ENCODE measurements around the gene PSMB8.

- TF ChIP-seq SMC3 (IDR thresholded peaks at IDR 0.05; ENCODE audit: low read depth, low read length): no peak
- TF ChIP-seq CHD1 (IDR thresholded peaks at IDR 0.05; ENCODE audit: low read depth, low read length): no peak
- TF ChIP-seq CTCF (conservative IDR thresholded peaks at IDR 0.05; ENCODE audit: low read depth, low read length): no peak
- no peak for TF ChIP-seq CEBPB (IDR thresholded peaks at IDR 0.05; ENCODE audit: low read depth, low read length)
- TF ChIP-seq MXI1 (IDR thresholded peaks at IDR 0.05; ENCODE audit: borderline replicate concordance, low read depth, low read length): no peak
- TF ChIP-seq POLR2A (IDR thresholded peaks at IDR 0.05; ENCODE audit: low read depth, low read length): no peak
- TF ChIP-seq MAFK (IDR thresholded peaks at IDR 0.05; ENCODE audit: low read depth, low read length): no peak
- no peak for TF ChIP-seq RCOR1 (IDR thresholded peaks at IDR 0.05; ENCODE audit: insufficient replicate concordance, low read length)
- TF ChIP-seq, protein P1, sequence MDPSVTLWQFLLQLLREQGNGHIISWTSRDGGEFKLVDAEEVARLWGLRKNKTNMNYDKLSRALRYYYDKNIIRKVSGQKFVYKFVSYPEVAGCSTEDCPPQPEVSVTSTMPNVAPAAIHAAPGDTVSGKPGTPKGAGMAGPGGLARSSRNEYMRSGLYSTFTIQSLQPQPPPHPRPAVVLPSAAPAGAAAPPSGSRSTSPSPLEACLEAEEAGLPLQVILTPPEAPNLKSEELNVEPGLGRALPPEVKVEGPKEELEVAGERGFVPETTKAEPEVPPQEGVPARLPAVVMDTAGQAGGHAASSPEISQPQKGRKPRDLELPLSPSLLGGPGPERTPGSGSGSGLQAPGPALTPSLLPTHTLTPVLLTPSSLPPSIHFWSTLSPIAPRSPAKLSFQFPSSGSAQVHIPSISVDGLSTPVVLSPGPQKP (IDR thresholded peaks at IDR 0.05; ENCODE audit: borderline replicate concordance, low read depth, low read length): no peak
- no peak for TF ChIP-seq USF2 (IDR thresholded peaks at IDR 0.05; ENCODE audit: low read depth, low read length)
- TF ChIP-seq NFE2L2 (IDR thresholded peaks at IDR 0.05; ENCODE audit: low read depth, low read length): no peak
- TF ChIP-seq RFX5 (IDR thresholded peaks at IDR 0.05; ENCODE audit: low read depth, low read length): no peak
- TF ChIP-seq MAZ (IDR thresholded peaks at IDR 0.05; ENCODE audit: borderline replicate concordance, low read depth, low read length): 0 out of 2 replicates have a peak, but pooled peaks have one; percentile 3
Measured at GRCh38 chr6:32852844-32853540, 9.1 kb upstream of the PSMB8 start.

Measured in IMR-90 (cell line).